VCaP (cell line): ENCODE results near the gene RBP2.

Experiments
- H3K27ac ChIP-seq: fragments of 450-650 bp; 2 replicates; pipeline ENCODE4 v1.5.1; 2017
- CTCF ChIP-seq: fragments of 450-650 bp; conservative IDR thresholded peaks from 2 replicates; pipeline ENCODE4 v1.5.1; 2017; ENCODE audit warnings: mild to moderate bottlenecking, moderate library complexity

The RBP2 gene

GRCh38 chr3:139443186-139443585 lies 33.1 kb downstream of the RBP2 start:
- TF ChIP-seq CTCF = no peak
- H3K27ac ChIP-seq = no peak overlapping the region

GRCh38 chr3:139441656-139442055 lies 34.7 kb downstream of the RBP2 start:
- H3K27ac ChIP-seq = no peak overlapping the region
- no peak for TF ChIP-seq CTCF

- H3K27ac ChIP-seq = no peak overlapping the region
- no peak for TF ChIP-seq CTCF
Observed at GRCh38 chr3:139440639-139441556, 35.4 kb downstream of the RBP2 start.

- H3K27ac ChIP-seq = no peak overlapping the region
- no peak for TF ChIP-seq CTCF
Observed at GRCh38 chr3:139439278-139439677, 37.0 kb downstream of the RBP2 start.

GRCh38 chr3:139434764-139435307 lies 41.5 kb downstream of the RBP2 start:
- H3K27ac ChIP-seq = no peak overlapping the region
- no peak for TF ChIP-seq CTCF

- no peak for TF ChIP-seq CTCF
- no peak overlapping the region for H3K27ac ChIP-seq
Observed at GRCh38 chr3:139434228-139434627, 42.1 kb downstream of the RBP2 start.

GRCh38 chr3:139433089-139433488 lies 43.2 kb downstream of the RBP2 start:
- no peak overlapping the region for H3K27ac ChIP-seq
- TF ChIP-seq CTCF = no peak
